ENCODE measurements around the gene ANXA11.

GRCh38 chr10:80196950-80197315 lies 8.4 kb downstream of the ANXA11 start:
- TF ChIP-seq CTCF (conservative IDR thresholded peaks at IDR 0.05 in 1 of 2, IDR thresholded peaks at IDR 0.05 in 1 of 2; ENCODE audit: low read depth in 1 of 2, low read length in 2 of 2): no peak
- no peak for TF ChIP-seq EZH2 (IDR thresholded peaks at IDR 0.05; ENCODE audit: low read length, missing control alignments)
